Parathyroid adenoma (tissue), 2 donors: ENCODE data around the gene ADGRL3.

Source experiments
- H2AFZ ChIP-seq: fragments of 300-600 bp; sonication (generic); one replicate; pipeline ENCODE4 v1.7.0; 2017; ENCODE audit warnings: antibody characterized with exemption, mild to moderate bottlenecking
- H3K27ac ChIP-seq: fragments of 300-600 bp; sonication (generic); one replicate; pipeline ENCODE4 v1.7.0; 2017
- H3K27me3 ChIP-seq: fragments of 300-600 bp; sonication (generic); one replicate; pipeline ENCODE4 v1.7.0; 2017; ENCODE audit warnings: low read length; ENCODE audit not compliant: control insufficient read depth, insufficient read depth
- H3K36me3 ChIP-seq: fragments of 300-600 bp; sonication (generic); one replicate; pipeline ENCODE4 v1.7.0; 2017; ENCODE audit warnings: low read length; ENCODE audit not compliant: control insufficient read depth, insufficient read depth
- H3K4me1 ChIP-seq: fragments of 300-600 bp; sonication (generic); one replicate; pipeline ENCODE4 v1.7.0; 2017; ENCODE audit warnings: control low read depth
- H3K4me2 ChIP-seq: fragments of 300-600 bp; sonication (generic); one replicate; pipeline ENCODE4 v1.7.0; 2017; ENCODE audit warnings: low read length
- H3K4me3 ChIP-seq: fragments of 300-600 bp; sonication (generic); one replicate; pipeline ENCODE4 v1.7.0; 2017; ENCODE audit warnings: low read depth, low read length
- H3K79me2 ChIP-seq: fragments of 300-600 bp; sonication (generic); one replicate; pipeline ENCODE4 v1.7.0; 2017; ENCODE audit warnings: control low read depth
- H3K9ac ChIP-seq: fragments of 300-600 bp; sonication (generic); one replicate; pipeline ENCODE4 v1.7.0; 2017; ENCODE audit warnings: mild to moderate bottlenecking
- H3K9me3 ChIP-seq: fragments of 300-600 bp; sonication (generic); one replicate; pipeline ENCODE4 v1.7.0; 2017; ENCODE audit warnings: low read length; ENCODE audit not compliant: control insufficient read depth
- TF ChIP-seq, protein P1 (sequence below): fragments of 300-600 bp; sonication (generic); IDR thresholded peaks from one replicate; pipeline ENCODE4 v1.7.0; 2017; ENCODE audit warnings: antibody characterized with exemption, mild to moderate bottlenecking
- donor health status: primary hyperparathyroidism.

The ADGRL3 gene

DNA sequence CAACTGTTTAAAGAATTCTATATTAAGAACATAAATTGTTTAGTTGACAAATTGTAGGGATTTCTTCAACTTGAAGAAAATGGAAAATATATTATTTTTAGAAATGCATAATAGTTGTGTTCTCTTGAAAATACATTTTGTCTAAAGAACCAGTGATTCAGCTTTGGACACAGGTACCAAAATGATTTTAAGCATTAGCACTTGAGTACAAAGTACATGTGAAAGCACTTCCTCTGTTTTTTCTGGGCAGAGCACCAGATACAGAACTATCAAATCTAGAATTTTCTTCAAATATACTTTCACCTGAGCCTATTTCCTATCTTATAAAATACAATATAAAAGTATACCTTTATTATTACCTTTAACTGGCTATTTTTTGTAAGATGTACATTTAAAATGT lies 539.8 kb downstream of the ADGRL3 start:
- no peak overlapping the region for H3K4me3 ChIP-seq
- H3K79me2 ChIP-seq, result no peaks in the 10 kb centered on the region
- H3K4me2 ChIP-seq, result no peak overlapping the region
- no peaks in the 10 kb centered on the region for H3K27me3 ChIP-seq
- no peak overlapping the region for H3K27ac ChIP-seq
- H3K36me3 ChIP-seq, result no peaks in the 10 kb centered on the region
- TF ChIP-seq, protein P1, sequence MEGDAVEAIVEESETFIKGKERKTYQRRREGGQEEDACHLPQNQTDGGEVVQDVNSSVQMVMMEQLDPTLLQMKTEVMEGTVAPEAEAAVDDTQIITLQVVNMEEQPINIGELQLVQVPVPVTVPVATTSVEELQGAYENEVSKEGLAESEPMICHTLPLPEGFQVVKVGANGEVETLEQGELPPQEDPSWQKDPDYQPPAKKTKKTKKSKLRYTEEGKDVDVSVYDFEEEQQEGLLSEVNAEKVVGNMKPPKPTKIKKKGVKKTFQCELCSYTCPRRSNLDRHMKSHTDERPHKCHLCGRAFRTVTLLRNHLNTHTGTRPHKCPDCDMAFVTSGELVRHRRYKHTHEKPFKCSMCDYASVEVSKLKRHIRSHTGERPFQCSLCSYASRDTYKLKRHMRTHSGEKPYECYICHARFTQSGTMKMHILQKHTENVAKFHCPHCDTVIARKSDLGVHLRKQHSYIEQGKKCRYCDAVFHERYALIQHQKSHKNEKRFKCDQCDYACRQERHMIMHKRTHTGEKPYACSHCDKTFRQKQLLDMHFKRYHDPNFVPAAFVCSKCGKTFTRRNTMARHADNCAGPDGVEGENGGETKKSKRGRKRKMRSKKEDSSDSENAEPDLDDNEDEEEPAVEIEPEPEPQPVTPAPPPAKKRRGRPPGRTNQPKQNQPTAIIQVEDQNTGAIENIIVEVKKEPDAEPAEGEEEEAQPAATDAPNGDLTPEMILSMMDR, result no peak
- H3K4me1 ChIP-seq, result no peaks in the 10 kb centered on the region
- H3K9ac ChIP-seq, result no peak overlapping the region
- H3K9me3 ChIP-seq, result no peaks in the 10 kb centered on the region
- no peak overlapping the region for H2AFZ ChIP-seq

DNA sequence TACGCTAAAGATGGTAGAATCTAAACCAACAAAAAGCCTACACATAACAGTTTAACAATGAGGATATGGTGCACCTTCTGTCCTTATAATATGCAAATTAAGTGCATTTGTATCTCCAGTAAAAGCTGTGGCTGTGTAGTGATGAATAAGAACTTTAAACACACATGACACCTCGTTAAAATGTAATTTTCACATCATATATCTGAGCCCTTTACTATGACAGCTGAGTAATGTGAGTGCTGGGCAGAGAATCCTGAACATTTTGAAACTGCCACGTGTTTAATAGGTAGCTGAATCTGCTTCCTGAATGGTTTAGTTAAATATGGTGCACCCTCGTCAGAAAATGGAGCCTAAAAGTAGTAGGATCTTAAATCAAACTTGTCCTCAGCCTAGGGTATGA lies 540.8 kb downstream of the ADGRL3 start:
- TF ChIP-seq, protein P1, result no peak
- Histone ChIP-seq H2AFZ (no peak overlapping the region), H3K27ac (no peak overlapping the region), H3K9me3 (no peaks in the 10 kb centered on the region), H3K4me3 (no peak overlapping the region), H3K27me3 (no peaks in the 10 kb centered on the region), H3K79me2 (no peaks in the 10 kb centered on the region), H3K36me3 (no peaks in the 10 kb centered on the region), H3K4me1 (no peaks in the 10 kb centered on the region), H3K9ac (no peak overlapping the region), H3K4me2 (no peak overlapping the region)

DNA sequence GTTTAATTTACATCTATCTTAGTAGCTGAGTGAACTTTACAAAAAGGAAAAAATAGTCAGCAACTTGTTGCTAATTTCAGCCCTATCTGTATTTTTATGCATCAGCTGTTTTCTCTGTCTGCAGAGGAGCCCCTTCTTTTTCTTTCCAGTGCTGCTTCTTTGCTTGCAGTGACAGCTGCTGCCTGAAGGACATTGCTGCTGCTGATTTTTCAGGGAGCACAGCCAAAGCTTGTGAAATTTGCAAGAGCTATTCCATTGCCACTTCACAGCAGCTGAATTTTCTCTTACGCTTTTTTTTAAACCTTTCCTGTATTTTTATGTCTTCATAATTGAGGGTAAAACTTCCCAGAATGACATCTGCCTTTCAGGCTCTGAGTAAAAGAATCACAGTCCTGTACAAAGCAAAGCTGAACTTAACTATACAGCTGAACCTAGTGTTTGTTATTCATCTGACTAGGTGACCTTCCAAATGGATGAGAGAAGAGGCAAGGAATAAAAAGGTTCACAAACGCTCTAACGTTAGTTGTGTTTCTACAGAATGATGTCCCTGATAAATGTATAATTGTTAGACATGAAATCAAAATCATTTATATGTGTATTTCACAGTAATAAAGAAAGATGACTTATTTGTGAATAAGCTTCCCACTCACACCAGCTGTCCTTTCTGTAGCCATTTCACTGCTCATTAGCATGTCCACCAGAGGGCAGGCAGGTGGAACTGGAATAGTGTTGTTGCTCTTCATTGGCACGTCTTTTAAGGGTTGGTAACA lies 541.4 kb downstream of the ADGRL3 start:
- H3K36me3 ChIP-seq, result no peaks in the 10 kb centered on the region
- TF ChIP-seq, protein P1, result no peak
- no peaks in the 10 kb centered on the region for H3K9me3 ChIP-seq
- no peak overlapping the region for H3K9ac ChIP-seq
- no peak overlapping the region for H3K27ac ChIP-seq
- no peak overlapping the region for H2AFZ ChIP-seq
- H3K4me2 ChIP-seq, result no peak overlapping the region
- no peaks in the 10 kb centered on the region for H3K4me1 ChIP-seq
- no peaks in the 10 kb centered on the region for H3K27me3 ChIP-seq
- no peak overlapping the region for H3K4me3 ChIP-seq
- no peaks in the 10 kb centered on the region for H3K79me2 ChIP-seq

DNA sequence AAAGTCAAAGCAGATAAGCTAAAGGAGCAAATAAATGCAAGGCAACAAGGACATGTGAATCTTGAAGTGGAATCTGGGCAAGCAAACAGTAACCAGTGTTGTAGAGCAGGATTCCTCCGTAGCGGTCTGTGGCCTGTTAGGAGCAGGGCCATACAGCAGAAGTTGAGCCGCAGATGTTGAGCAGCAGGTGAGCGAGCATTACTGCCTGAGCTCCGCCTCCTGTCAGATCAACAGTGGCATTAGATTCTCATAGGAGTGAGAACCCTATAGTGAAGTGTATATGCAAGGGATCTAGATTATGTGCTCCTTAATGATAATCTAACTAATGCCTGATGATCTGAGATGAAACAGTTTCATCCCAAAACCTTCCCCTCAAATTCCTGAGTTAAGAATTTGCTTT lies 550.7 kb downstream of the ADGRL3 start:
- Histone ChIP-seq H3K4me2 (no peak overlapping the region), H3K79me2 (no peaks in the 10 kb centered on the region), H3K4me1 (no peaks in the 10 kb centered on the region), H3K27me3 (no peaks in the 10 kb centered on the region), H3K27ac (no peak overlapping the region), H3K9ac (no peak overlapping the region), H3K9me3 (no peaks in the 10 kb centered on the region), H3K36me3 (no peaks in the 10 kb centered on the region), H2AFZ (no peak overlapping the region), H3K4me3 (no peak overlapping the region)
- TF ChIP-seq, protein P1, result no peak

DNA sequence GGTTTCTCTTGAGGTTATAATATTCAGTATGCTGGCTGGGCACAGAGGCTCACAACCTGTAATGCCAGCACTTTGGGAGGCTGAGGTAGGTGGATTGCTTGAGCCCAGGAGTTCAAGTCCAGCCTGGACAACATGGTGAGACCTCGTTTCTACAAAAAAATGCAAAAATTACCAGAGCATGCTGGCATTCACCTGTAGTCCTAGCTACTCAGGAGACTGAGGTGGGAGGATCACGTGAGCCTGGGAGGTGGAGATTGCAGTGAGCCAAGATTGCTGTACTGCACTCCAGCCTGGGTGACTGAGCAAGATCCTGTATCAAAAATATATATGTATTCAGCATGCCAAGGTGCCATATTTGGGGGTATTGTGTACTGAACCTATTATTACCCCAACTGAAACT lies 552.5 kb downstream of the ADGRL3 start:
- no peak overlapping the region for H3K4me2 ChIP-seq
- no peak overlapping the region for H3K9ac ChIP-seq
- no peak overlapping the region for H2AFZ ChIP-seq
- H3K9me3 ChIP-seq, result no peaks in the 10 kb centered on the region
- H3K4me3 ChIP-seq, result no peak overlapping the region
- no peaks in the 10 kb centered on the region for H3K27me3 ChIP-seq
- H3K79me2 ChIP-seq, result no peaks in the 10 kb centered on the region
- no peak overlapping the region for H3K27ac ChIP-seq
- H3K36me3 ChIP-seq, result no peaks in the 10 kb centered on the region
- TF ChIP-seq, protein P1, result no peak
- H3K4me1 ChIP-seq, result no peaks in the 10 kb centered on the region
